HG03139 (cell line): ENCODE results near the gene KIF1B.
"Not testable (repeated sequence)": the region's sequence is repeated elsewhere in the genome, so short reads cannot be mapped to it uniquely, and the experiment has no call there.

Experiments used
- ATAC-seq: cut with Tn5 transposase; IDR thresholded peaks from one replicate; pipeline ENCODE4 v1.9.1; 2021; ENCODE audit not compliant: unreplicated experiment

The KIF1B gene

GRCh38 chr1:10424651-10425050 is 214.3 kb downstream of the KIF1B start:
- ATAC-seq = no peak

DNA sequence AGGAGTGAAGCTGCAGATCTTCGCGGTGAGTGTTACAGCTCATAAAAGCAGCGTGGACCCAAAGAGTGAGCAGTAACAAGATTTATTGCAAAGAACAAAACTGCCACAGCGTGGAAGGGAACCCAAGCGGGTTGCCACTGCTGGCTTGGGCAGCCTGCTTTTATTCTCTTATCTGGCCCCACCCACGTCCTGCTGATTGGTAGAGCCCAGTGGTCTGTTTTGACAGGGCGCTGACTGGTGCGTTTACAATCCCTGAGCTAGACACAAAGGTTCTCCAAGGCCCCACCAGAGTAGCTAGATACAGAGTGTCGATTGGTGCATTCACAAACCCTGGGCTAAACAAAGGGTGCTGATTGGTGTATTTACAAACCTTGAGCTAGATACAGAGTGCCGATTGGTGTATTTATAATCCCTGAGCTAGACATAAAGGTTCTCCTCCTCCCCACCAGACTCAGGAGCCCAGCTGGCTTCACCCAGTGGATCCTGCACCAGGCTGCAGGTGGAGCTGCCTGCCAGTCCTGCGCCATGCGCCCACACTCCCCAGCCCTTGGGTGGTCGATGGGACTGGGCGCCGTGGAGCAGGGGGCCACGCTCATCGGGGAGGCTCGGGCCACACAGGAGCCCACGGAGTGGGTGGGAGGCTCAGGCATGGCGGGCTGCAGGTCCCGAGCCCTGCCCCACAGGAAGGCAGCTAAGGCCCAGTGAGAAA is 215.6 kb downstream of the KIF1B start:
- not testable (repeated sequence) for ATAC-seq

GRCh38 chr1:10426535-10426848 is 216.1 kb downstream of the KIF1B start:
- ATAC-seq = not testable (repeated sequence)

DNA sequence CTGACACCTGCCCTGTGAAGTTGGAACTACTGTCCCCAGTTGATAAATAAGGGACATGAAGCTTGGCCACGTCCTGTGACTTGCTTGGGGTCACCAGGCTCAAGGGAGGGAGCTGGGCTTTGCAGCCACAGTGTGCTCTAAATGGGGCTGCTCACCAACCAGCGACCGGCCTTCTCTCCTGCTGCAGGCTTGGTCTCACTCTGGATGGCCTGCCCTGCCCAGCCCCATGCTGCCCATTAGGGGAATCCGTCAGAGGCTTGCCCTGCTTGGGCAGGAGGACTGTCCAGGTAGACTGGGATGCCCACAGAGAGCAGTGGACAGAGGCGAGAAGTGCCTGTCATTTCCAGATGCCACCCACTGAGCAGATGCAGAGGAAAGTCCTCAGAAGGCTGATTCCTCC is 218.6 kb downstream of the KIF1B start:
- ATAC-seq = no peak

DNA sequence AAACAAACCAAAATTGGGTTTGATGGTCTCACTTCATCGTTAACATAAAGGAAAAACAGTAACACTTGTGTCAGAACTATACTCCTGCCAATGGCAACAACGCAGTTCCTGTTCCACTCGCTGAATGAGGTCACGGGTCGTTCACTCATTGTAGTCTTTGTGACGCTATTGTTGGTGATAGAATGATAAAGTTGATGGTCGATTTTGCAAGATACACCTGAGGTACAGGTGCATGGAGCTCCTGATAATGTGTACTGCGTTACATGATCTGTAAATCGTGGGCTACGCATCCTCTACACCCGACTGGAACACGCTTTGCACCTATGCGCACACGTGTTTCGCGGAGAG is 219.5 kb downstream of the KIF1B start:
- ATAC-seq = no peak

GRCh38 chr1:10430216-10431069 is 220.1 kb downstream of the KIF1B start, which contains the start of gene CENPS:
CENPS (plus strand) TSS chr1:10430433; CDS start chr1:10430518, 85 bp downstream.
- ATAC-seq = peak; percentile 70
